DLD1 (cell line): ENCODE data around the gene SEMA3F.
"Not testable (repeated sequence)": the region's sequence is repeated elsewhere in the genome, so short reads cannot be mapped to it uniquely, and the experiment has no call there.

ENCODE experiments used
- in situ Hi-C: cut with HindIII; loops from 2 replicates; pipeline ENCODE4 v1.10.0; 2017; ENCODE audit warnings: low sequenced_read_pairs

Gene SEMA3F

DNA sequence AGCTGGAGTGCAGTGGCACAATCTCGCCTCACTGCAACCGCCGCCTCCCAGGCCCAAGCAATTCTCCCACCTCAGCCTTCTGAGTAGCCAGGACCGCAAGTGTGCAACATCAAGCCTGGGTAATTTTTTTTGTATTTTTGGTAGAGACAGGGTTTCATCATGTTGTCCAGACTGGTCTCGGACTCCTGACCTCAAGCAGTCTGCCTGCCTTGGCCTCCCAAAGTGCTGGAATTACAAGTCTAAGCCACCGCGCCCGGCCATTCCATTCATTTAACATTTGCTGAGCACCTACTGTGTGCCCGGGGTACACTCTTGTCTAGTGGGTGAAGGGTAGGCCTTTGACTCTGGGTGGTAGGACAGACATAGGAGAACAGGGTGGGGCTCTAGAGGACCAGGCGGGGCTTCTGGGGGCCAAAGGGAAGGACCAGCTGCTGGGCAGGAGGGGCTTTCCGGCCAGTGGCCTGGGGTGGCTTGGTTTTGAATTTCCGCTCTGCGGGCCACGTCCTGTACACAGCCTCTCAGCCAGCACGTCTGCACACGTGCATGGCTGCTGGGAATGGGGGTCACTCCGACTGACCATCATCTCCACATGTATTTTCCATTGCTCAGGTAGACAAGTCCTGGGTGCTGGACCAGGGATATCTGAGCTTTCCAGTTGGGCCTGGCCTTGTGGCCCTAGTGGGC, 52.4 kb downstream of the SEMA3F start:
- in situ Hi-C loops = no loop called here

GRCh38 chr3:50208677-50209344, 53.7 kb downstream of the SEMA3F start:
- in situ Hi-C loops = no loop called here

DNA sequence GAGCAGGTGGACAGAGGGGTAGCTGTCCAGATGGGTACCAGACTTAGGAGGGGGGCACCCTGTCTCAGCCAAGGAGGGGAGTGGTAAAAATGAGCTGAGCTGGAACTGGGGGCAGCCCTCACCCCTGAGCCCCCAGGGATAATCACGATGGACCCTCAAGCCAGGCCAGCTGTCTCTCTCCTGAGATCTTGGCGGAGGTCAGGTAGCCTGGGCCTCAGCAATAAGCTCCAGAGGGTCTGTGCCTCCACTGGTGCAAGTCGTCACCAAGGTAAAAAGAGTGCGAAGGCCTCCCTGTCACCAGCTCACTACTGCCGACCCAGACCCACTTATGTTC, 55.0 kb downstream of the SEMA3F start:
- in situ Hi-C loops = no loop called here

- in situ Hi-C loops = no loop called here
Measured at GRCh38 chr3:50210510-50211367, 55.6 kb downstream of the SEMA3F start.

- in situ Hi-C loops = not testable (repeated sequence)
Measured at GRCh38 chr3:50211368-50211717, 56.2 kb downstream of the SEMA3F start.

GRCh38 chr3:50211930-50212329, 56.8 kb downstream of the SEMA3F start:
- in situ Hi-C loops = no loop called here

GRCh38 chr3:50212502-50212901, 57.4 kb downstream of the SEMA3F start:
- in situ Hi-C loops = no loop called here

- in situ Hi-C loops = no loop called here
Measured at GRCh38 chr3:50212971-50213370, 57.8 kb downstream of the SEMA3F start.

- in situ Hi-C loops = no loop called here
Measured at GRCh38 chr3:50213373-50213772, 58.2 kb downstream of the SEMA3F start.

GRCh38 chr3:50214824-50215223, 59.7 kb downstream of the SEMA3F start:
- in situ Hi-C loops = no loop called here

DNA sequence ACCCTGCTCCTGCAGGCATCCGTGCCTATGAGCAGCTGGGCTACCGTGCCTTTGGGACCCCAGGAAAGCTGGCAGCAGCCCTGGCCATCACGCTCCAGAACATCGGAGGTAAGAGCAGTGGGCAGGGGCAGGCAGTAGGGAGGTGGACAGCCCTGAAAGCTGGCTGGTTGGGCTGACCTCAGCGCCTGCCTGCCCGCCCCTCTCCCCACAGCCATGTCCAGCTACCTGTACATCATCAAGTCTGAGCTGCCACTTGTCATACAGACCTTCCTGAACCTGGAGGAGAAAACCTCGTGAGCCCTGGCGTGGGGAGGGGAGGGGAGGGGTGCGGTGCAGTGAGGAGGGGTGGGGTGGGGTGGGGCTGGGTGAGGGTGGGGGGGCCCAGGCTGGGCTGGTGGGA, 60.4 kb downstream of the SEMA3F start:
- in situ Hi-C loops = no loop called here

DNA sequence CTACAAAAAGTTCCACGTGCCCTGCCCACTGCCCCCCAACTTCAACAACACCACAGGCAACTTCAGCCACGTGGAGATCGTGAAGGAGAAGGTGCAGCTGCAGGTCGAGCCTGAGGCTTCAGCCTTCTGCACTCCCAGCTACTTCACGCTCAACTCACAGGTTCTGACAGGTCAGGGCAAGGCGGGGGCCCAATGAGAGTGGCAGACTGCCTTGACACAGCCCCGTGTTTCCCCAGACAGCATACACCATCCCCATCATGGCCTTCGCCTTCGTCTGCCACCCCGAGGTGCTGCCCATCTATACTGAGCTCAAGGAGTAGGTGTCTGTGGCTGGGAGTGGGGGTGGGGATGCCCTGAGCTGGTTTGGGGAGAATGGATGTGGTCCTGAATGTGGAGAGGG, 62.6 kb downstream of the SEMA3F start:
- in situ Hi-C loops = no loop called here

GRCh38 chr3:50218448-50218847, 63.3 kb downstream of the SEMA3F start:
- in situ Hi-C loops = no loop called here

DNA sequence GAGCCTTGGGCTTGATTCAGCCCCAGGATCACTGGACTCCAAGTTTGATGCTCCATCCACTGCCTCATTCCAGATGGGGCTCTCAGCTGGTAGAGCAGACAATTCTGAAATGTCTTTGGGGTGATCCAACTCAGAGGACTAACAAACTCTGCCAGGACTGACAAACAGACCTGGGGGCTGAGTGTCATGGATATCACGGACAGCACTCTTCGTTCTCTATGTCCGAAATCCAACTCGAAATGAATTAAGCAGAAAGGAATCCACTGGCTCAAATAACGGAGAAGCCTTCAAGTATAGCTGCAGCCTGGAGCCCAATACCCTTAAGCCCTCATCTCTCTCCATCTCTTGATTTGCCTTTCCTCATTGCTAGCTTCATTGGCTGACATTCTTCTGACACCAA, 64.2 kb downstream of the SEMA3F start:
- in situ Hi-C loops = no loop called here

- in situ Hi-C loops = no loop called here
Measured at GRCh38 chr3:50220109-50220508, 65.0 kb downstream of the SEMA3F start.

GRCh38 chr3:50221051-50221410, 65.9 kb downstream of the SEMA3F start:
- in situ Hi-C loops = no loop called here

- in situ Hi-C loops = no loop called here
Measured at GRCh38 chr3:50221411-50222168, 66.5 kb downstream of the SEMA3F start.

GRCh38 chr3:50222169-50222528, 67.0 kb downstream of the SEMA3F start:
- in situ Hi-C loops = no loop called here

DNA sequence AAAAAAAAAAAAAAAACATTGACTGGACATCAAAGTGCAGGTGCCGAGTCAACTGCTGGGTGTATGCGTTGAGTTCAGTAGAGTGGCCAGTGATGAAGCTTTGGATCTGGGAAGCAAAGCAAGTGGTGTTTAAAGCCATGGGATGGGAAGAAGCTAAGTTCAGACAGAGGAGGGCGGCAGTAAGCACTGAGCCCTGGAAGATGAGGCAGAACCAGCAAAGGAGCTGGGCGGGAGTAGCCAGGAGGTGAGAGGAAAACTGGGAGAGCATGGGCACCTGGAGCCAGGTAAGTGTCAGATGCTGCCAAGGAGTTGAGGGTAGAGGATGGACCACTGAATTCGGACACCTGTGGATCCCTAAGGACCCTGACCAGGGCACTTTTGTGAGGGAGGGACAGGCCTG, 69.5 kb downstream of the SEMA3F start:
- in situ Hi-C loops = no loop called here

DNA sequence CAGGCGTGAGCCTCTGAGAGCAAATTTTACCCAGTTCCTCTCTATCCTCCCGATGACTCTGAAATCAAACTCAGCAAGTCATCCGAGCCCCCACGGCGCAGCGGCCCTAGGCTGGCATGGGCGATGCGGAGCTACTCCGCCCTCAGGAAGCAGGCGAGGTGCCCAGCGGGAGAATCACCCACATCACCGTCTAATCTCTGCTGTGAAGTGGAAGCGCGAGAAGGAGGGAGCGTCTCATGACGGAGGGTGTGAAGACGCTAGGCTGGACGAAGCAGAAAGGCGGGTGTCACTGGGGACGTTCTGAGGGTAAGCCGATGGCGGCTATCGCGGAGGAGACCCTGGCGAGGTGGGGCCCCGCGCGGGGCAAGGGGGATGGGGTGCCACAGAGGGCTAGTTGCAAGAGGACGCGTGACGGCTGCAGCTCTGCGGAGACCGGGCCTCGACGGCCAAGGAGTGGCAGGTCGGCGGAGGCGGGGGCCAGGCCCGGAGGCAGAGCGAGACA, 71.8 kb downstream of the SEMA3F start:
- in situ Hi-C loops = no loop called here
